COR-L47 (cell line): ENCODE results near the gene APBB2.
"Not testable (repeated sequence)": the region's sequence is repeated elsewhere in the genome, so short reads cannot be mapped to it uniquely, and the experiment has no call there.

Experiments used
- DNase-seq: peaks from one replicate; lab custom pipeline; 2025; lab: John Stamatoyannopoulos, UW

Gene APBB2

GRCh38 chr4:40826821-40827220, 387.5 kb downstream of the APBB2 start:
- no peak for DNase-seq

- no peak for DNase-seq
Measured at GRCh38 chr4:40825014-40825838, 389.1 kb downstream of the APBB2 start.

- DNase-seq, result no peak
Measured at GRCh38 chr4:40822420-40823166, 391.7 kb downstream of the APBB2 start.

GRCh38 chr4:40820101-40820500, 394.2 kb downstream of the APBB2 start:
- no peak for DNase-seq

- DNase-seq, result not testable (repeated sequence)
Measured at GRCh38 chr4:40817157-40817556, 397.2 kb downstream of the APBB2 start.

- DNase-seq, result no peak
Measured at GRCh38 chr4:40812856-40813255, 401.5 kb downstream of the APBB2 start.

- no peak for DNase-seq
Measured at GRCh38 chr4:40812386-40812785, 402.0 kb downstream of the APBB2 start.

GRCh38 chr4:40811956-40812355, 402.4 kb downstream of the APBB2 start:
- no peak for DNase-seq

- DNase-seq, result no peak
Measured at GRCh38 chr4:40808926-40809457, 405.4 kb downstream of the APBB2 start.

- DNase-seq, result no peak
Measured at GRCh38 chr4:40804598-40804997, 409.7 kb downstream of the APBB2 start.

GRCh38 chr4:40800064-40800463, 414.3 kb downstream of the APBB2 start:
- no peak for DNase-seq

- DNase-seq, result no peak
Measured at GRCh38 chr4:40789771-40790170, 424.6 kb downstream of the APBB2 start.

- DNase-seq, result no peak
Measured at GRCh38 chr4:40789031-40789430, 425.3 kb downstream of the APBB2 start.

GRCh38 chr4:40788331-40788730, 426.0 kb downstream of the APBB2 start:
- no peak for DNase-seq

GRCh38 chr4:40785727-40786126, 428.6 kb downstream of the APBB2 start:
- DNase-seq, result no peak

GRCh38 chr4:40782876-40783275, 431.5 kb downstream of the APBB2 start:
- DNase-seq, result no peak

- DNase-seq, result no peak
Measured at GRCh38 chr4:40778090-40778489, 436.3 kb downstream of the APBB2 start.

GRCh38 chr4:40769266-40769665, 445.1 kb downstream of the APBB2 start:
- DNase-seq, result no peak

- no peak for DNase-seq
Measured at GRCh38 chr4:40763228-40763716, 451.1 kb downstream of the APBB2 start.
